H1 (cell line): Measurements from ENCODE around the gene PRCP. TPM values are rescaled to one million over a fixed set of nuclear protein-coding genes. Genes with fewer than 3 reads are reported as not detected.
A peak's percentile ranks its signal among the peaks of the same experiment; 100 is the strongest.

ENCODE experiments used
- CTCF ChIP-seq, 3 experiments: IDR thresholded peaks; 1 replicate in 2 of 3; 2 replicates in 1 of 3; pipeline versions ENCODE4 v1.5.1 to v1.6.1; 2011; ENCODE audit warnings: low read length in 3 of 3, mild to moderate bottlenecking in 3 of 3, inconsistent platforms in 2 of 3, low read depth in 1 of 3, moderate library complexity in 1 of 3; ENCODE audit not compliant: insufficient read depth in 1 of 3; ENCODE audit errors: control extremely low read depth in 1 of 3
- HDAC2 ChIP-seq, 2 experiments: fragments of 300-600 bp in 1 of 2; sonication (generic) in 1 of 2; IDR thresholded peaks; 2 replicates each; pipeline ENCODE4 v1.6.1; 2011 to 2012; ENCODE audit warnings: low read depth in 2 of 2, low read length in 2 of 2, mild to moderate bottlenecking in 2 of 2, moderate library complexity in 2 of 2, borderline replicate concordance in 1 of 2, inconsistent platforms in 1 of 2
- polyA plus RNA-seq, 7 experiments: library from polyadenylated mRNA; depleted of rRNA in 3 of 7; stranded (reverse) in 5 of 7; unstranded in 2 of 7; fragments of >200 nt in 5 of 7; fragments of 200-250 nt in 2 of 7; gene quantifications; 1 replicate in 5 of 7; 2 replicates in 1 of 7; 4 replicates in 1 of 7; pipeline versions ENCODE4 v1.2.1 to v1.2.3, GENCODE V29; 2011 to 2013; ENCODE audit warnings: missing spikeins in 2 of 7, mixed read lengths in 2 of 7
- total RNA-seq: library from RNA; stranded (reverse); fragmentation: NEBNext Ultra II Directional; extraction: Animal tissue kit (Norgen Biotek cat#: 25700); gene quantifications from 2 replicates; pipeline ENCODE4 v1.2.1, GENCODE V29; 2021

Gene PRCP
- total and polyA plus RNA-seq, 2 of the 8 experiments (the other 6 are each of a cell fraction or from before 2014, with no cell fraction given) = 63.8 to 84.4 TPM

- no peak for TF ChIP-seq HDAC2 (IDR thresholded peaks at IDR 0.05; ENCODE audit: borderline replicate concordance in 1 of 2, low read depth in 2 of 2, low read length in 2 of 2)
- peak in 1 of 3 experiments; percentile 30; a peak in 1 of 4 replicates for TF ChIP-seq CTCF (IDR thresholded peaks at IDR 0.05; ENCODE audit: control extremely low read depth in 1 of 3, insufficient read depth in 1 of 3, low read depth in 1 of 3, low read length in 3 of 3)
Measured at GRCh38 chr11:82818409-82819043, 81.7 kb downstream of the PRCP start (continued).
